Uterus (tissue), 2 donors: ENCODE data around the gene ZC3H7B.

Source experiments
- CTCF ChIP-seq, 4 experiments: fragments of 200-600 bp in 2 of 4; fragments of 450-650 bp in 2 of 4; sonication (generic) in 2 of 4; IDR thresholded peaks; one replicate each; pipeline ENCODE4 v1.5.1; 2016 to 2019; ENCODE audit warnings: antibody characterized with exemption in 4 of 4, mild to moderate bottlenecking in 2 of 4, moderate library complexity in 1 of 4
- POLR2A ChIP-seq, 2 donors: fragments of 450-650 bp; IDR thresholded peaks; one replicate each; pipeline ENCODE4 v1.6.1; 2016; ENCODE audit warnings: antibody characterized with exemption in 2 of 2, mild to moderate bottlenecking in 1 of 2, moderate library complexity in 1 of 2

- TF ChIP-seq CTCF (IDR thresholded peaks at IDR 0.05) = no peak
- no peak for TF ChIP-seq POLR2A (IDR thresholded peaks at IDR 0.05)
These were observed 52.7 kb downstream of the ZC3H7B start for GRCh38 chr22:41353862-41354575.
